HG03354 (cell line): ENCODE data around the gene HSD11B1L.

Experiments used
- ATAC-seq: cut with Tn5 transposase; IDR thresholded peaks from one replicate; pipeline ENCODE4 v1.9.1; 2021; ENCODE audit warnings: mild to moderate bottlenecking; ENCODE audit not compliant: unreplicated experiment, poor library complexity, severe bottlenecking

The HSD11B1L gene

GRCh38 chr19:5680437-5681368 lies at the start of gene HSD11B1L, which contains the start of gene MICOS13:
Gene HSD11B1L, plus strand, starts transcription at chr19:5681027. Its CDS starts 3,806 bp downstream, at chr19:5684833.
Gene MICOS13, minus strand, starts transcription at chr19:5680516. Its CDS starts 30 bp downstream, at chr19:5680486.
- ATAC-seq = peak; percentile 89

GRCh38 chr19:5631567-5632240 lies 49.1 kb upstream of the HSD11B1L start:
- no peak for ATAC-seq

GRCh38 chr19:5632241-5632612 lies 48.6 kb upstream of the HSD11B1L start:
- no peak for ATAC-seq

GRCh38 chr19:5632657-5633056 lies 48.2 kb upstream of the HSD11B1L start:
- no peak for ATAC-seq

- no peak for ATAC-seq
Observed at GRCh38 chr19:5635427-5635826, 45.4 kb upstream of the HSD11B1L start.

- no peak for ATAC-seq
Observed at GRCh38 chr19:5637971-5638370, 42.9 kb upstream of the HSD11B1L start.

GRCh38 chr19:5641171-5641570 lies 39.7 kb upstream of the HSD11B1L start:
- ATAC-seq = no peak

GRCh38 chr19:5642204-5642603 lies 38.6 kb upstream of the HSD11B1L start:
- ATAC-seq = no peak

- ATAC-seq = no peak
Observed at GRCh38 chr19:5643060-5643459, 37.8 kb upstream of the HSD11B1L start.

- no peak for ATAC-seq
Observed at GRCh38 chr19:5644037-5644436, 36.8 kb upstream of the HSD11B1L start.

GRCh38 chr19:5645409-5645808 lies 35.4 kb upstream of the HSD11B1L start:
- no peak for ATAC-seq

- no peak for ATAC-seq
Observed at GRCh38 chr19:5646703-5647102, 34.1 kb upstream of the HSD11B1L start.

GRCh38 chr19:5648464-5648863 lies 32.4 kb upstream of the HSD11B1L start:
- ATAC-seq = no peak

GRCh38 chr19:5651361-5651760 lies 29.5 kb upstream of the HSD11B1L start:
- ATAC-seq = no peak

GRCh38 chr19:5652261-5652660 lies 28.6 kb upstream of the HSD11B1L start:
- ATAC-seq = no peak

GRCh38 chr19:5654931-5655330 lies 25.9 kb upstream of the HSD11B1L start:
- ATAC-seq = no peak

- no peak for ATAC-seq
Observed at GRCh38 chr19:5655412-5655811, 25.4 kb upstream of the HSD11B1L start.

GRCh38 chr19:5661483-5661882 lies 19.3 kb upstream of the HSD11B1L start:
- ATAC-seq = no peak

GRCh38 chr19:5663904-5664303 lies 16.9 kb upstream of the HSD11B1L start:
- ATAC-seq = no peak

- ATAC-seq = no peak
Observed at GRCh38 chr19:5664515-5664914, 16.3 kb upstream of the HSD11B1L start.
